IPS DF 6.9 (cell line): ENCODE results near the gene PARD3B.
A peak's percentile ranks its signal among the peaks of the same experiment; 100 is the strongest.

Source experiments
- DNase-seq: peaks from one replicate; pipeline ENCODE4 v3.0.0-alpha.2; 2013; ENCODE audit warnings: low read depth, low spot score
- H3K27ac ChIP-seq: one replicate; pipeline ENCODE4 v1.5.1; 2013; ENCODE audit warnings: low read length, control low read depth
- H3K27me3 ChIP-seq: 2 replicates; pipeline ENCODE4 v1.6.1; 2013; ENCODE audit warnings: mild to moderate bottlenecking, low read length; ENCODE audit not compliant: control insufficient read depth, insufficient read depth
- H3K36me3 ChIP-seq: 2 replicates; pipeline ENCODE4 v1.6.1; 2013; ENCODE audit warnings: low read length; ENCODE audit not compliant: control insufficient read depth, insufficient read depth
- H3K4me1 ChIP-seq: 2 replicates; pipeline ENCODE4 v1.6.1; 2013; ENCODE audit warnings: low read length; ENCODE audit not compliant: control insufficient read depth, insufficient read depth
- H3K4me3 ChIP-seq: 2 replicates; pipeline ENCODE4 v1.5.1; 2013; ENCODE audit warnings: mild to moderate bottlenecking, low read length
- H3K9me3 ChIP-seq: 2 replicates; pipeline ENCODE4 v1.6.1; 2013; ENCODE audit warnings: low read length, inconsistent platforms; ENCODE audit not compliant: control insufficient read depth, insufficient read depth
- WGBS: extraction: QIAGEN DNeasy Blood & Tissue Kit; methylation state at CpG from one replicate; pipeline ENCODE4 v1.1.7; 2013; ENCODE audit warnings: mixed read lengths, missing lambda C conversion rate; ENCODE audit not compliant: insufficient read length, insufficient coverage; 5-methylcytosine and 5-hydroxymethylcytosine counted together

PARD3B gene

DNA sequence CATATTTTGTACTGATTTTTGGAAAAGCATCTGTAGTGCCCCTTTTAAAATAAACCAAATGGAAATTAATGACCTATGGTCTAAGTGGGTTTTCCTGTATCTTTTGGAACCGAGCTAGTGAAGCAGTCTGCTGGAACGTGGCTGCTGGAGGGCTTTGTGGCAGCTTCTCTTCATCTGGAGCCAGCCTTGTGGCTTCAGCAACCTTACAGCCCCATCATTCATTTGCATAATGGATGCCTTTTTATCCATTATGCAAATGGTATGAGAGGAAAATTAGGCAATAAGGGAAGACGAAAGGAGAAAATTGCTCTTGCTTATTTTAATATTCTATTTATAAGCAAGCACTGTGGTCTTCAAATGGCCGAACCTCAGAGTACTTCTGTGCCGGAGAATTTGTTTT lies 421.0 kb downstream of the PARD3B start:
- Histone ChIP-seq H3K4me1 (peaks cover 1% of the 10 kb centered on the region; the same call in 1 of the 2 replicates), H3K36me3 (no peaks in the 10 kb centered on the region), H3K4me3 (no peak overlapping the region), H3K9me3 (no peaks in the 10 kb centered on the region), H3K27ac (no peak overlapping the region), H3K27me3 (no peaks in the 10 kb centered on the region)
- no CpG with 5 or more reads among the region's 5 CpGs for WGBS
- no peak for DNase-seq

GRCh38 chr2:204967199-204967960 lies 422.1 kb downstream of the PARD3B start:
- Histone ChIP-seq H3K9me3 (no peaks in the 10 kb centered on the region), H3K4me3 (no peak overlapping the region), H3K27ac (no peak overlapping the region), H3K36me3 (no peaks in the 10 kb centered on the region), H3K4me1 (no peaks in the 10 kb centered on the region), H3K27me3 (no peaks in the 10 kb centered on the region)
- no peak for DNase-seq
- WGBS: no CpG with 5 or more reads among the region's 7 CpGs

GRCh38 chr2:204971206-204971907 lies 426.1 kb downstream of the PARD3B start:
- DNase-seq: no peak

DNA sequence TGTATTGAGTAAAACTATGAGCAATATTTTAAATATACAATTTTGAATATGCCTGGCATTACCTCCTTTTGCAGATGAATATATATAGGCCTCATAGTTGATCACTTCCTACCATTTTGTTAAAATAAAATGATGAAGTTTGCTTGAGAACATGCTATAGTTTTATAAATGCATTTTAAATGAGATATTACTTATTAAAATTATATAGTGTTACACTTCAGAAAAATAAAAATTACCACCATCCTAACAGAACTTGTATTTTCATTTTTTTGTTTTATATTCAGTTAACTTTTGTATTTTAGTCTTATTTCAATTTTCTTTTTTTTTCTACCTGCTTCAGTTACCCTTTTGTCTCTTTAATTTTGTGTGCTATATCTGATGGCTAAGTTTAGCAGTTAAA lies 426.9 kb downstream of the PARD3B start:
- DNase-seq: no peak
- H3K27me3 ChIP-seq: no peaks in the 10 kb centered on the region
- H3K4me1 ChIP-seq: no peaks in the 10 kb centered on the region
- no peaks in the 10 kb centered on the region for H3K36me3 ChIP-seq
- no peaks in the 10 kb centered on the region for H3K9me3 ChIP-seq
- H3K27ac ChIP-seq: no peak overlapping the region
- H3K4me3 ChIP-seq: no peak overlapping the region

More at GRCh38 chr2:204971206-204971907, 426.1 kb downstream of the PARD3B start:
- Histone ChIP-seq H3K27ac (no peak overlapping the region), H3K4me3 (no peak overlapping the region), H3K36me3 (no peaks in the 10 kb centered on the region), H3K9me3 (no peaks in the 10 kb centered on the region), H3K4me1 (no peaks in the 10 kb centered on the region), H3K27me3 (no peaks in the 10 kb centered on the region)
- WGBS: no CpG with 5 or more reads among the region's 2 CpGs

DNA sequence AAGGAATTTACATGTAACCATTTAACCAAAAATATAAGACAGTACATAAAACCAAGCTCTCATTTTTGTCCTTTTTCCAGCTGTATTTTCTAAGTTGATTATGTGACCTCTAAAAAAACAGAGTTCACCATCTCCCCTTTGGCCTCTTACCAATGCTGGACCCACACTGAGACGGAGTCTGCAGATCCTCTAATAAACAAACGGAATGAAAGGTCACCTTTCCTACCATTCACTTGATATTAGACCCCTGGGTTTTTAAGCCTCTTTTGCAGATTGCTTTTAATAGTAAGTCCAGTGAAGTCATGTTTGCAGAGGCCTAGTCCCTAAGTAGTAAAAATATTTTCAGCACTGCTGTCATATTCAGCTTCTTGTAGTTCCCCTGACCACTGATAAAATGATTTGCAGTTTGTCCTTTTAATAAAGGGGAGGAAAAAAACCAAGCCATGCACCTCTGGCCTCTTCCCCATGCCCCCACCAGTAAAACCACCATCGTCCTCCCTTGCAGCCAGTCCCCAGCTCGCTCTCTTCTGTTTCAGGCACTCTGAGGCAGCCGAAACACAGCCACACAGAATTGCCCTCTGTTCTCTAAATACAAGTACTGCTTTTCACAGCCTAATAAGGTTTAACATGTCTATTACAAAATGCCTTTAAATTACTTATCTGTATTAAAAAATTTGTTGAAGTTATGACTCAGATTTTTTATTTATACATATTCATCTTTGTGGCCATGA lies 427.5 kb downstream of the PARD3B start:
- no peak for DNase-seq
- H3K27me3 ChIP-seq: no peaks in the 10 kb centered on the region
- no peaks in the 10 kb centered on the region for H3K36me3 ChIP-seq
- no peak overlapping the region for H3K27ac ChIP-seq
- H3K9me3 ChIP-seq: no peaks in the 10 kb centered on the region
- no peaks in the 10 kb centered on the region for H3K4me1 ChIP-seq
- no CpG with 5 or more reads among the region's 5 CpGs for WGBS
- no peak overlapping the region for H3K4me3 ChIP-seq

DNA sequence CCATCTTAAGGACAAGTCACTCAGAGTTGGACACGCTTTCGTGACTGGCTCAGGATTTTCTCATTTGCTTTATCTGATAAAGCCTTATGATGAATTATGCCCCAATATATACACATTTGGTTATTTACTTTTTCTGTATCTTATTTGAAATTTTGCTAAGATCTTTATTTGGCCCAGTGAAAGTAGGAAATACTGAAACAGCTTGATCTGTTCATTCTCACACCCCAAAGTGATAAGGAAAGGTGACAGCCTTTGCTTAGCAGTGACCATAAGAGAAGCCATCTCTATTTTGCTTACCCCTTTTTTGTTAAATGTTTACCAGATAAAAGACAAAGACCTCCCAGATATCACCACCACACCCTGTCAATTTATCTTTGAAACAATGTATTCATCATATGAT lies 428.3 kb downstream of the PARD3B start:
- no peaks in the 10 kb centered on the region for H3K36me3 ChIP-seq
- no peak overlapping the region for H3K4me3 ChIP-seq
- H3K27me3 ChIP-seq: no peaks in the 10 kb centered on the region
- no peak overlapping the region for H3K27ac ChIP-seq
- DNase-seq: no peak
- H3K9me3 ChIP-seq: no peaks in the 10 kb centered on the region
- no CpG with 5 or more reads among the region's 2 CpGs for WGBS
- no peaks in the 10 kb centered on the region for H3K4me1 ChIP-seq

- Histone ChIP-seq H3K9me3 (no peaks in the 10 kb centered on the region), H3K36me3 (no peaks in the 10 kb centered on the region), H3K4me1 (no peaks in the 10 kb centered on the region), H3K27ac (no peak overlapping the region), H3K27me3 (no peaks in the 10 kb centered on the region), H3K4me3 (no peak overlapping the region)
- no peak for DNase-seq
- WGBS: no CpG with 5 or more reads among the region's 2 CpGs
Observed at GRCh38 chr2:204974487-204974886, 429.2 kb downstream of the PARD3B start.

GRCh38 chr2:204977914-204978313 lies 432.6 kb downstream of the PARD3B start:
- Histone ChIP-seq H3K36me3 (no peaks in the 10 kb centered on the region), H3K27ac (no peak overlapping the region), H3K4me1 (no peaks in the 10 kb centered on the region), H3K9me3 (no peaks in the 10 kb centered on the region), H3K4me3 (no peak overlapping the region), H3K27me3 (no peaks in the 10 kb centered on the region)
- no CpG with 5 or more reads among the region's 1 CpG for WGBS
- peak; percentile 27 for DNase-seq

DNA sequence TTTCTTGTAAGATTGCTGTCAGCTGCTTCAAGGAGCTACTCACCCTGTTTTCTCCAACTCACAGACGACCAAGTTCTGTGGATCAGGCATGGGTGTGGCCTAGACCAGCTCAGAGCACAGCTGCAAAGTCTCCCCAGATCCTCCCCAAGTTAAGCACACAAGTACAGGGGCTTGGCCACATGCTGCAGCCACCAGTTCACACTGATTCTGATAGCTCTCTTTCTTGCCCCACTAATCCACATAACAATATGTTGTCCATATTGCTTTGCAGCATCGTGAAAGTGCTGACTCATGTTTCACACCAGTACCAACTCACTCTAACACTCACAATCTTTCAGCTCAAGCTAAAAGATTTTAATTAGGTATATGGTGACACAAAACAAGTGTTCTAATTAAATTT lies 437.0 kb downstream of the PARD3B start:
- WGBS: no CpG with 5 or more reads among the region's 2 CpGs
- Histone ChIP-seq H3K9me3 (no peaks in the 10 kb centered on the region), H3K36me3 (no peaks in the 10 kb centered on the region), H3K4me1 (no peaks in the 10 kb centered on the region), H3K27ac (no peak overlapping the region), H3K27me3 (no peaks in the 10 kb centered on the region), H3K4me3 (no peak overlapping the region)
- DNase-seq: no peak

DNA sequence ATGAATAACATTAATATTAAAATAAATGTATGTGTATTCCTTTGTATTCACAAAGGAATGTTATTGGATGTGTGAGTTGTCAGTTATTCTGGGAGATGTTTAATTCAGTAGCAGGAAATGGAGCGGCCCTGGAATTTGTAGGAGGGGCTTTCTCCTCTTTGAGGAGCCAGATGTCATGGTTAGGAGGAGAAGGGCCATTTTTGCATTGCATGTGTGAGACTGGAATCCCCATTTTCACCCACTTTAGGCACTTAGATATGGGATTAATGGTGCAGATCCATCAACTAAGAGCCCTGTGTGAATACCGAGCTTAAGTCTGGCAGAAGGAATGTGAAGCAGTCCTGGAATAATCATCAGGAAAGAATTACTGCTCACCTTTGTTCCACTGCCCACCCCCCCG lies 439.2 kb downstream of the PARD3B start:
- H3K4me1 ChIP-seq: no peaks in the 10 kb centered on the region
- no peaks in the 10 kb centered on the region for H3K36me3 ChIP-seq
- DNase-seq: no peak
- no peaks in the 10 kb centered on the region for H3K9me3 ChIP-seq
- no CpG with 5 or more reads among the region's 3 CpGs for WGBS
- H3K27ac ChIP-seq: no peak overlapping the region
- no peak overlapping the region for H3K4me3 ChIP-seq
- no peaks in the 10 kb centered on the region for H3K27me3 ChIP-seq
